Mesenchymal stem cell (in vitro differentiated cells and primary cell): ENCODE results near the gene NVL.

ENCODE experiments used
- DNase-seq: peaks from one replicate; pipeline ENCODE4 v3.0.0-alpha.2; 2013
- H2AFZ ChIP-seq: one replicate; pipeline ENCODE4 v1.6.1; 2013; ENCODE audit warnings: low read depth, mild to moderate bottlenecking, control low read depth, inconsistent platforms, low read length, moderate library complexity
- H2AK5ac ChIP-seq: 2 replicates; pipeline ENCODE4 v1.6.1; 2013; ENCODE audit warnings: low read length, moderate library complexity, mild to moderate bottlenecking, inconsistent platforms; ENCODE audit not compliant: severe bottlenecking
- H2BK120ac ChIP-seq: one replicate; pipeline ENCODE4 v1.6.1; 2013; ENCODE audit warnings: low read depth, mild to moderate bottlenecking, inconsistent platforms, low read length, moderate library complexity
- H2BK12ac ChIP-seq, 2 experiments: one replicate each; pipeline ENCODE4 v1.6.1; 2013; ENCODE audit warnings: inconsistent platforms in 2 of 2, low read length in 2 of 2, mild to moderate bottlenecking in 2 of 2, moderate library complexity in 2 of 2, control low read depth in 1 of 2
- H2BK15ac ChIP-seq: one replicate; pipeline ENCODE4 v1.6.1; 2013; ENCODE audit warnings: mild to moderate bottlenecking, low read depth, inconsistent platforms; ENCODE audit not compliant: poor library complexity, severe bottlenecking
- H2BK5ac ChIP-seq: 2 replicates; pipeline ENCODE4 v1.6.1; 2013; ENCODE audit warnings: low read depth, mild to moderate bottlenecking, low read length, control low read depth, inconsistent platforms; ENCODE audit not compliant: poor library complexity, severe bottlenecking
- H3K14ac ChIP-seq, 2 experiments: one replicate each; pipeline ENCODE4 v1.6.1; 2013; ENCODE audit warnings: inconsistent platforms in 2 of 2, low read length in 2 of 2, control low read depth in 1 of 2, mild to moderate bottlenecking in 1 of 2, moderate library complexity in 1 of 2
- H3K18ac ChIP-seq, 2 experiments: one replicate each; pipeline ENCODE4 v1.6.1; 2013; ENCODE audit warnings: inconsistent platforms in 2 of 2, low read length in 2 of 2, control low read depth in 1 of 2, low read depth in 1 of 2, mild to moderate bottlenecking in 1 of 2
- H3K23ac ChIP-seq, 2 experiments: one replicate each; pipeline ENCODE4 v1.6.1; 2013; ENCODE audit warnings: inconsistent platforms in 2 of 2, low read length in 2 of 2, mild to moderate bottlenecking in 2 of 2, moderate library complexity in 2 of 2, control low read depth in 1 of 2
- H3K27ac ChIP-seq: 2 replicates; pipeline ENCODE4 v1.5.1; 2013; ENCODE audit warnings: mild to moderate bottlenecking, moderate library complexity, low read length, control low read depth, inconsistent platforms; ENCODE audit not compliant: poor library complexity, severe bottlenecking
- H3K27me3 ChIP-seq, 2 experiments: 2 replicates each; pipeline versions ENCODE4 v1.6.1 to v1.7.0; 2013; ENCODE audit warnings: low read length in 2 of 2, mild to moderate bottlenecking in 2 of 2, moderate library complexity in 2 of 2, control low read depth in 1 of 2, inconsistent platforms in 1 of 2; ENCODE audit not compliant: control insufficient read depth in 1 of 2, insufficient read depth in 1 of 2
- H3K36me3 ChIP-seq, 2 experiments: 2 replicates each; pipeline versions ENCODE4 v1.6.1 to v1.7.0; 2013; ENCODE audit warnings: low read length in 2 of 2, control low read depth in 1 of 2, inconsistent platforms in 1 of 2, low read depth in 1 of 2, mild to moderate bottlenecking in 1 of 2; ENCODE audit not compliant: insufficient read depth in 2 of 2, control insufficient read depth in 1 of 2
- H3K4ac ChIP-seq, 2 experiments: one replicate each; pipeline ENCODE4 v1.6.1; 2013; ENCODE audit warnings: inconsistent platforms in 2 of 2, low read length in 2 of 2, mild to moderate bottlenecking in 2 of 2, moderate library complexity in 2 of 2, control low read depth in 1 of 2, low read depth in 1 of 2
- H3K4me1 ChIP-seq: 2 replicates; pipeline ENCODE4 v1.6.1; 2013; ENCODE audit warnings: low read depth, low read length, control low read depth; ENCODE audit not compliant: control insufficient read depth, insufficient read depth
- H3K4me2 ChIP-seq: 2 replicates; pipeline ENCODE4 v1.6.1; 2013; ENCODE audit warnings: low read length, mild to moderate bottlenecking, inconsistent platforms; ENCODE audit not compliant: poor library complexity, severe bottlenecking
- H3K4me3 ChIP-seq, 2 experiments: 2 replicates each; pipeline versions ENCODE4 v1.5.1 to v1.7.0; 2013; ENCODE audit warnings: low read length in 2 of 2, mild to moderate bottlenecking in 2 of 2, control low read depth in 1 of 2, low read depth in 1 of 2; ENCODE audit not compliant: insufficient read depth in 1 of 2
- H3K79me1 ChIP-seq: replicated peaks from 2 replicates; pipeline ENCODE4 v1.6.1; 2013; ENCODE audit warnings: mild to moderate bottlenecking, control low read depth, low read length, inconsistent platforms; ENCODE audit not compliant: poor library complexity, severe bottlenecking
- H3K9ac ChIP-seq: 2 replicates; pipeline ENCODE4 v1.7.0; 2013; ENCODE audit warnings: mild to moderate bottlenecking, low read length, moderate library complexity
- H3K9me3 ChIP-seq: 2 replicates; pipeline ENCODE4 v1.7.0; 2013; ENCODE audit warnings: mild to moderate bottlenecking, low read length; ENCODE audit not compliant: control insufficient read depth
- H4K8ac ChIP-seq: one replicate; pipeline ENCODE4 v1.6.1; 2013; ENCODE audit warnings: inconsistent platforms, mild to moderate bottlenecking, low read length, moderate library complexity
- H4K91ac ChIP-seq: one replicate; pipeline ENCODE4 v1.6.1; 2013; ENCODE audit warnings: mild to moderate bottlenecking, low read length, inconsistent platforms
- WGBS: methylation state at CpG from one replicate; pipeline ENCODE4 v1.1.7; 2013; ENCODE audit warnings: mixed read lengths; 5-methylcytosine and 5-hydroxymethylcytosine counted together

The NVL gene

GRCh38 chr1:224273641-224274040 is 56.3 kb downstream of the NVL start:
- H3K14ac ChIP-seq, result no peak overlapping the region
- H4K91ac ChIP-seq, result no peak overlapping the region
- peaks cover 25 to 49% of the 10 kb centered on the region in 2 experiments for H3K36me3 ChIP-seq
- no peak overlapping the region for H2BK5ac ChIP-seq
- H3K27me3 ChIP-seq, result no peaks in the 10 kb centered on the region
- no peak overlapping the region for H2BK12ac ChIP-seq
- H2BK120ac ChIP-seq, result no peak overlapping the region
- H3K18ac ChIP-seq, result no peak overlapping the region
- no peak overlapping the region for H3K9ac ChIP-seq
- no peak overlapping the region for H3K23ac ChIP-seq
- H3K4me1 ChIP-seq, result no peaks in the 10 kb centered on the region
- H3K9me3 ChIP-seq, result no peaks in the 10 kb centered on the region
- no peak overlapping the region for H2AFZ ChIP-seq
- no CpG with 5 or more reads among the region's 2 CpGs for WGBS
- peak; percentile 75 for DNase-seq
- H4K8ac ChIP-seq, result no peak overlapping the region
- no peak overlapping the region for H3K4ac ChIP-seq
- H3K4me3 ChIP-seq, result no peak overlapping the region
- no peak overlapping the region for H3K27ac ChIP-seq
- no peak overlapping the region for H2AK5ac ChIP-seq
- H3K4me2 ChIP-seq, result no peak overlapping the region
- H2BK15ac ChIP-seq, result no peak overlapping the region
- H3K79me1 ChIP-seq, result peaks cover 1% of the 10 kb centered on the region

DNA sequence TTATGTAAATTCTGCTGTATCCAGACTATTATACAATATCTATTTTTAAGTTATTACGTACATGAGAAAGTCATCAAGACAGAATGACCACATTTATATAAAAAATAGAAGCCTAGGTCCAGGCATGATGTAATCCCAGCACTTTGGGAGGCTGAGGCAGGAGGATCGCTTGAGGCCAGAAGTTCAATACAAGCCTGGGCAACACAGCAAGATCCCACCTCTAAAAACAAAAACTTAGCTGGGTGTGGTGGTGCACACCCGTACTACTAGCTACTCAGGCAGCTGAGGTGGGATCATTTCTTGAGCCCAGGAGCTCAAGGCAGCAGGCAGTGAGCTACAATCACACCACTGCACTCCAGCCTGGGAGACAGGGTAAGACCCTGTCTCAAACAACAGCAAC is 58.9 kb downstream of the NVL start:
- no peak overlapping the region for H3K4me2 ChIP-seq
- H2BK120ac ChIP-seq, result no peak overlapping the region
- H3K4ac ChIP-seq, result no peak overlapping the region
- H4K91ac ChIP-seq, result no peak overlapping the region
- no peak overlapping the region for H3K4me3 ChIP-seq
- H3K23ac ChIP-seq, result no peak overlapping the region
- H3K79me1 ChIP-seq, result no peaks in the 10 kb centered on the region
- H4K8ac ChIP-seq, result no peak overlapping the region
- H2BK5ac ChIP-seq, result no peak overlapping the region
- H3K4me1 ChIP-seq, result no peaks in the 10 kb centered on the region
- no peak overlapping the region for H2AK5ac ChIP-seq
- H3K27me3 ChIP-seq, result no peaks in the 10 kb centered on the region
- H3K9me3 ChIP-seq, result no peaks in the 10 kb centered on the region
- DNase-seq, result no peak
- H3K36me3 ChIP-seq, result peaks cover 28 to 70% of the 10 kb centered on the region in 2 experiments
- H2AFZ ChIP-seq, result no peak overlapping the region
- H3K9ac ChIP-seq, result no peak overlapping the region
- WGBS, result 95% methylated on average over 3 of the region's 3 CpGs
- H3K14ac ChIP-seq, result no peak overlapping the region
- H3K18ac ChIP-seq, result no peak overlapping the region
- H3K27ac ChIP-seq, result no peak overlapping the region
- no peak overlapping the region for H2BK12ac ChIP-seq
- H2BK15ac ChIP-seq, result no peak overlapping the region

GRCh38 chr1:224267925-224268324 is 62.0 kb downstream of the NVL start:
- WGBS, result 79% methylated on average over 3 of the region's 4 CpGs

GRCh38 chr1:224266915-224267856 is 62.8 kb downstream of the NVL start:
- Histone ChIP-seq H3K4me2 (no peak overlapping the region), H2BK5ac (no peak overlapping the region), H3K23ac (no peak overlapping the region), H3K9ac (no peak overlapping the region), H2BK12ac (no peak overlapping the region), H4K8ac (no peak overlapping the region), H2BK120ac (no peak overlapping the region), H3K18ac (no peak overlapping the region), H3K14ac (no peak overlapping the region), H3K4ac (no peak overlapping the region), H3K9me3 (no peaks in the 10 kb centered on the region), H2AFZ (no peak overlapping the region), H3K4me3 (no peak overlapping the region), H2BK15ac (no peak overlapping the region), H4K91ac (no peak overlapping the region), H3K4me1 (no peaks in the 10 kb centered on the region), H3K27ac (no peak overlapping the region), H2AK5ac (no peak overlapping the region), H3K27me3 (no peaks in the 10 kb centered on the region), H3K79me1 (no peaks in the 10 kb centered on the region), H3K36me3 (peaks cover 24 to 65% of the 10 kb centered on the region in 2 experiments)
- 95% methylated on average over 9 of the region's 11 CpGs for WGBS
- DNase-seq, result no peak

More at GRCh38 chr1:224267925-224268324, 62.0 kb downstream of the NVL start:
- Histone ChIP-seq H2BK5ac (no peak overlapping the region), H2AFZ (no peak overlapping the region), H3K14ac (no peak overlapping the region), H3K36me3 (peaks cover 24 to 61% of the 10 kb centered on the region in 2 experiments), H2AK5ac (no peak overlapping the region), H2BK120ac (no peak overlapping the region), H3K4me1 (no peaks in the 10 kb centered on the region), H2BK12ac (no peak overlapping the region), H3K27me3 (no peaks in the 10 kb centered on the region), H3K9me3 (no peaks in the 10 kb centered on the region), H3K4me3 (no peak overlapping the region), H3K27ac (no peak overlapping the region), H3K18ac (no peak overlapping the region), H3K4ac (no peak overlapping the region), H3K79me1 (no peaks in the 10 kb centered on the region), H2BK15ac (no peak overlapping the region), H4K8ac (no peak overlapping the region), H3K4me2 (no peak overlapping the region), H3K23ac (no peak overlapping the region), H4K91ac (no peak overlapping the region), H3K9ac (no peak overlapping the region)
- no peak for DNase-seq
